GM19324 (cell line): Measurements from ENCODE around the gene PLAA.

Experiments used
- ATAC-seq: cut with Tn5 transposase; IDR thresholded peaks from one replicate; pipeline ENCODE4 v1.9.1; 2021; ENCODE audit warnings: mild to moderate bottlenecking, moderate library complexity; ENCODE audit not compliant: unreplicated experiment, low FRiP score

Gene PLAA

GRCh38 chr9:26946753-26947727 lies at the start of gene PLAA:
TSS of gene PLAA (minus strand) at chr9:26947242. CDS start at chr9:26947045, 197 bp downstream.
- ATAC-seq, result peak; percentile 100

- ATAC-seq, result no peak
Observed at GRCh38 chr9:26995810-26996209, 48.8 kb upstream of the PLAA start.

GRCh38 chr9:26983340-26983739 lies 36.3 kb upstream of the PLAA start:
- ATAC-seq, result no peak

- ATAC-seq, result no peak
Observed at GRCh38 chr9:26975728-26976707, 29.0 kb upstream of the PLAA start.

GRCh38 chr9:26974927-26975326 lies 27.9 kb upstream of the PLAA start:
- no peak for ATAC-seq

- ATAC-seq, result no peak
Observed at GRCh38 chr9:26973989-26974388, 26.9 kb upstream of the PLAA start.

- no peak for ATAC-seq
Observed at GRCh38 chr9:26971721-26972120, 24.7 kb upstream of the PLAA start.

- no peak for ATAC-seq
Observed at GRCh38 chr9:26956860-26957233, 9.8 kb upstream of the PLAA start.

- peak; percentile 100 for ATAC-seq
Observed at GRCh38 chr9:26955921-26956859, 9.1 kb upstream of the PLAA start, which contains the start of gene IFT74. TSS of gene IFT74 (plus strand) at chr9:26956412. CDS start at chr9:26961968, 5,556 bp downstream.

- no peak for ATAC-seq
Observed at GRCh38 chr9:26955222-26955903, 8.3 kb upstream of the PLAA start.

- no peak for ATAC-seq
Observed at GRCh38 chr9:26954050-26954508, 7.0 kb upstream of the PLAA start.

- ATAC-seq, result no peak
Observed at GRCh38 chr9:26951794-26952193, 4.8 kb upstream of the PLAA start.

GRCh38 chr9:26950521-26950920 lies 3.5 kb upstream of the PLAA start:
- no peak for ATAC-seq

GRCh38 chr9:26949637-26950069 lies 2.6 kb upstream of the PLAA start:
- ATAC-seq, result no peak

- ATAC-seq, result no peak
Observed at GRCh38 chr9:26947736-26948135, 694 bp upstream of the PLAA start.

- ATAC-seq, result no peak
Observed at GRCh38 chr9:26945591-26945990, 1.5 kb downstream of the PLAA start.

- ATAC-seq, result no peak
Observed at GRCh38 chr9:26940779-26941178, 6.3 kb downstream of the PLAA start.

GRCh38 chr9:26939955-26940711 lies 6.9 kb downstream of the PLAA start:
- no peak for ATAC-seq
